Panc1 (cell line): ENCODE data around the gene CIB1. TPM values are rescaled to one million over a fixed set of nuclear protein-coding genes. Genes with fewer than 3 reads are reported as not detected.

ENCODE experiments used
- ATAC-seq: fragments of 200-7000 bp; cut with Tn5 transposase; 2 replicates; pipeline ENCODE4 v1.9.1; 2020; ENCODE audit warnings: mild to moderate bottlenecking, moderate library complexity
- BruUV-seq: library from RNA; stranded (reverse); fragments of 400-500 nt; replicated peaks from 2 replicates; lab custom pipeline; 2021; lab: Mats Ljungman, UMichigan
- CTCF ChIA-PET: fragments of 300-600 bp; sonication (Branson Sonifier 250); formaldehyde crosslinking; loops from one replicate; lab custom pipeline; 2022; ENCODE audit warnings: antibody characterized with exemption; lab: Charles Lee
- POLR2A ChIA-PET: fragments of 300-600 bp; sonication (Branson Sonifier 250); formaldehyde crosslinking; loops from one replicate; lab custom pipeline; 2022; ENCODE audit warnings: antibody characterized with exemption; lab: Charles Lee
- DNase-seq: peaks from one replicate; pipeline ENCODE4 v3.0.0-alpha.2; 2010; ENCODE audit warnings: low read depth, low spot score
- H3K27ac ChIP-seq: 2 replicates; pipeline ENCODE4 v1.5.1; 2011; ENCODE audit warnings: mild to moderate bottlenecking, low read length, inconsistent platforms
- H3K27me3 ChIP-seq: fragments of 200-500 bp; sonication (Bioruptor generic); 2 replicates; pipeline ENCODE4 v1.6.0; 2014; ENCODE audit warnings: low read length, inconsistent platforms; ENCODE audit not compliant: control insufficient read depth, insufficient read depth
- H3K36me3 ChIP-seq: fragments of 200-500 bp; sonication (Bioruptor generic); 2 replicates; pipeline ENCODE4 v1.5.1; 2014; ENCODE audit warnings: inconsistent platforms, mild to moderate bottlenecking, low read length, moderate library complexity; ENCODE audit not compliant: control insufficient read depth, insufficient read depth
- H3K4me1 ChIP-seq: 2 replicates; pipeline ENCODE4 v1.5.1; 2011; ENCODE audit warnings: inconsistent platforms, mild to moderate bottlenecking, low read length, moderate library complexity; ENCODE audit not compliant: control insufficient read depth, insufficient read depth
- H3K4me3 ChIP-seq, 2 experiments: 2 replicates each; pipeline ENCODE4 v1.5.1; 2011 to 2012; ENCODE audit warnings: low read depth in 2 of 2, low read length in 2 of 2, mild to moderate bottlenecking in 2 of 2, inconsistent platforms in 1 of 2, moderate library complexity in 1 of 2
- H3K9me3 ChIP-seq: fragments of 200-500 bp; sonication (Bioruptor generic); 2 replicates; pipeline ENCODE4 v1.5.1; 2014; ENCODE audit warnings: low read depth, mild to moderate bottlenecking, inconsistent platforms, low read length, moderate library complexity; ENCODE audit not compliant: control insufficient read depth, insufficient read depth
- CTCF ChIP-seq: fragments of 450-650 bp; IDR thresholded peaks from 2 replicates; pipeline ENCODE4 v1.5.1; 2017; ENCODE audit warnings: mild to moderate bottlenecking
- POLR2AphosphoS5 ChIP-seq: IDR thresholded peaks from 2 replicates; pipeline ENCODE4 v1.6.1; 2012; ENCODE audit warnings: mild to moderate bottlenecking, low read depth, low read length, moderate library complexity
- REST ChIP-seq, 2 experiments: IDR thresholded peaks; 2 replicates each; pipeline ENCODE4 v1.6.1; 2011 to 2012; ENCODE audit warnings: low read depth in 2 of 2, control low read depth in 1 of 2, low read length in 1 of 2, mild to moderate bottlenecking in 1 of 2, moderate library complexity in 1 of 2; ENCODE audit not compliant: insufficient read depth in 1 of 2
- SIN3A ChIP-seq: IDR thresholded peaks from 2 replicates; pipeline ENCODE4 v1.6.1; 2012; ENCODE audit warnings: low read depth, mild to moderate bottlenecking, low read length, moderate library complexity, borderline replicate concordance; ENCODE audit not compliant: insufficient read depth
- TCF7L2 ChIP-seq: IDR thresholded peaks from 2 replicates; pipeline ENCODE4 v1.6.1; 2011; ENCODE audit warnings: mild to moderate bottlenecking, low read depth, low read length, inconsistent platforms
- in situ Hi-C: cut with HindIII; loops from 2 replicates; pipeline ENCODE4 v1.10.0; 2016; ENCODE audit warnings: low sequenced_read_pairs, low pct_unique_long_range_greater_than_20kb
- intact Hi-C: fragments of 100-400 bp; cut with micrococcal nuclease; formaldehyde crosslinking; loops from one replicate; pipeline ENCODE4 v1.10.0; 2022; ENCODE audit not compliant: unreplicated experiment
- total RNA-seq: library from RNA; stranded (reverse); gene quantifications from one replicate; pipeline ENCODE4 v1.2.1, GENCODE V29; 2021; ENCODE audit not compliant: unreplicated experiment

The CIB1 gene
- total RNA-seq, 1 experiment from 2014 or later, result 193 TPM

- H3K4me1 ChIP-seq, result peaks cover 35% of the 10 kb centered on the region
- ChIA-PET POLR2A (interaction anchor here (0.6 to 1.9 kb wide), 10 partner anchors 9 to 421 kb away, joined by 3 to 9 read pairs (median 4); partner anchors contain the start of gene TTLL13), CTCF (interaction anchor here (0.6 kb wide), 3 partner anchors 10 to 295 kb away, joined by 4 to 7 read pairs (median 4); partner anchors contain the start of gene CRTC3)
- no peaks in the 10 kb centered on the region; the same call in 1 of the 2 replicates for H3K36me3 ChIP-seq
- peak within 1 kb of the TSS; percentile 75 to 85 for H3K4me3 ChIP-seq
- intact Hi-C loops, result no loop called here
- BruUV-seq, result no TSS peak
- in situ Hi-C loops, result no loop called here
- ATAC-seq, result no peak
- DNase-seq, result no peak
- peak within 1 kb of the TSS; percentile 99 for H3K27ac ChIP-seq
- no peaks in the 10 kb centered on the region for H3K27me3 ChIP-seq
- TF ChIP-seq POLR2AphosphoS5, result peak; percentile 31; the same call in 1 of the 2 replicates
- no peak for TF ChIP-seq TCF7L2
- no peaks in the 10 kb centered on the region for H3K9me3 ChIP-seq
Observed at GRCh38 chr15:90234096-90234988, 601 bp upstream of the CIB1 start, which contains the start of gene GDPGP1. GDPGP1 (plus strand) TSS chr15:90234209; CDS start chr15:90240909, 6,700 bp downstream.

- intact Hi-C loops (no loop called here), in situ Hi-C loops (no loop called here)
- Histone ChIP-seq H3K27me3 (no peaks in the 10 kb centered on the region), H3K4me1 (peaks cover 49% of the 10 kb centered on the region), H3K36me3 (no peaks in the 10 kb centered on the region; the same call in 1 of the 2 replicates), H3K4me3 (peak overlapping the region; percentile 75 to 85), H3K9me3 (no peaks in the 10 kb centered on the region), H3K27ac (peak overlapping the region; percentile 99)
- no peak for DNase-seq
- POLR2A ChIA-PET, result interaction anchor here (0.6 to 1.9 kb wide), 4 partner anchors 16 to 983 kb away, joined by 3 to 10 read pairs (median 6); partner anchors contain the start of genes NGRN and TTLL13
- ATAC-seq, result no peak
- BruUV-seq, result no TSS peak
- CTCF ChIA-PET, result interaction anchor here (0.6 to 1.3 kb wide), 6 partner anchors 12 to 292 kb away, joined by 3 to 5 read pairs (median 4); no protein-coding TSS in a partner anchor
- TF ChIP-seq POLR2AphosphoS5, result no peak; the same call in 1 of the 2 replicates
- no peak for TF ChIP-seq TCF7L2
- TF ChIP-seq REST (IDR thresholded peaks at IDR 0.05; ENCODE audit: insufficient read depth in 1 of 2, low read depth in 2 of 2, low read length in 1 of 2), result no peak
- no peak for TF ChIP-seq SIN3A
- TF ChIP-seq CTCF, result no peak; the same call in 1 of the 2 replicates
Observed at GRCh38 chr15:90232941-90233386, 777 bp downstream of the CIB1 start.
